ENCODE results near the gene FBXO36. TPM values are rescaled to one million over a fixed set of nuclear protein-coding genes. Genes with fewer than 3 reads are reported as not detected.
"Not testable (repeated sequence)": the region's sequence is repeated elsewhere in the genome, so short reads cannot be mapped to it uniquely, and the experiment has no call there.

FBXO36 gene
- total RNA-seq, 1 donor from 2014 or later: 1.8 TPM

DNA sequence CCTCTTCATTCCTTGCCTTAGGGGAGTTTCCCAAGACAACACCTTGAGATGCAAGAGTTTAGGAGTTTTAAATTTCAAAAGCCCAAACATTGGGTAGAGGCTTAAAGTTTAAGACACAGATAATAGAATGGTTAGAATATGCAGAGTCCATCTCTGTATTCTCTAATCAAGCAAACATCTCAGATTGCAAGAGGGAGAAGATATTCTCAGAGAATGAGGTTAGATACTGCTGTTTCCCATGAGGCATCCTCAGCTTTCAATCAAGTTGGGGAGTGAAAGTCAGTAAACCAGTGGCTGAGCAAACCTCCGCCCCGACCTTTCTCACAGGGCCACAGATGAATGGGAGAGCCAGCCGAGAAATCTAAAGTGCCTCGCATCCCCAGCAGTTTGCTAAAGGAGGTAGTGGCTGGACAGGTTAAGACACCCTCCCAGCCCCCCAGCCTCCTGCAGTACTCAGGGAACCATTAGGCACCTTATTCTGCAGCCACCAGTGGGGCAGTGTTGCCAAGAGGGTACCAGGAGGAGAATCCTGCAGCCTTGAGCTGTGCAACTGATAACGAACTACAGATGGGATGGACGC, 30.0 kb downstream of the FBXO36 start:
- no peaks in the 10 kb centered on the region for H3K27me3 ChIP-seq
- DNase-seq: peak; percentile 56
- H3K4me1 ChIP-seq: no peaks in the 10 kb centered on the region
- H3K4me3 ChIP-seq: no peak overlapping the region
- H3K27ac ChIP-seq: no peak overlapping the region
- no peaks in the 10 kb centered on the region for H3K9me3 ChIP-seq
- no peak for ATAC-seq
- TF ChIP-seq, protein P1, sequence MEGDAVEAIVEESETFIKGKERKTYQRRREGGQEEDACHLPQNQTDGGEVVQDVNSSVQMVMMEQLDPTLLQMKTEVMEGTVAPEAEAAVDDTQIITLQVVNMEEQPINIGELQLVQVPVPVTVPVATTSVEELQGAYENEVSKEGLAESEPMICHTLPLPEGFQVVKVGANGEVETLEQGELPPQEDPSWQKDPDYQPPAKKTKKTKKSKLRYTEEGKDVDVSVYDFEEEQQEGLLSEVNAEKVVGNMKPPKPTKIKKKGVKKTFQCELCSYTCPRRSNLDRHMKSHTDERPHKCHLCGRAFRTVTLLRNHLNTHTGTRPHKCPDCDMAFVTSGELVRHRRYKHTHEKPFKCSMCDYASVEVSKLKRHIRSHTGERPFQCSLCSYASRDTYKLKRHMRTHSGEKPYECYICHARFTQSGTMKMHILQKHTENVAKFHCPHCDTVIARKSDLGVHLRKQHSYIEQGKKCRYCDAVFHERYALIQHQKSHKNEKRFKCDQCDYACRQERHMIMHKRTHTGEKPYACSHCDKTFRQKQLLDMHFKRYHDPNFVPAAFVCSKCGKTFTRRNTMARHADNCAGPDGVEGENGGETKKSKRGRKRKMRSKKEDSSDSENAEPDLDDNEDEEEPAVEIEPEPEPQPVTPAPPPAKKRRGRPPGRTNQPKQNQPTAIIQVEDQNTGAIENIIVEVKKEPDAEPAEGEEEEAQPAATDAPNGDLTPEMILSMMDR (IDR thresholded peaks at IDR 0.05): no peak
- no peaks in the 10 kb centered on the region for H3K36me3 ChIP-seq
- intact Hi-C loops (cut with DNase I): no loop called here

- intact Hi-C loops (cut with DNase I): no loop called here
- H3K27ac ChIP-seq: no peak overlapping the region
- no peaks in the 10 kb centered on the region for H3K4me1 ChIP-seq
- TF ChIP-seq, protein P1 (IDR thresholded peaks at IDR 0.05): no peak
- no peaks in the 10 kb centered on the region for H3K9me3 ChIP-seq
- no peak for ATAC-seq
- DNase-seq: no peak
- no peaks in the 10 kb centered on the region for H3K27me3 ChIP-seq
- no peak overlapping the region for H3K4me3 ChIP-seq
- H3K36me3 ChIP-seq: no peaks in the 10 kb centered on the region
Observed at GRCh38 chr2:229955663-229956062, 33.4 kb downstream of the FBXO36 start.

GRCh38 chr2:229956491-229956890, 34.2 kb downstream of the FBXO36 start:
- Histone ChIP-seq H3K27me3 (no peaks in the 10 kb centered on the region), H3K36me3 (no peaks in the 10 kb centered on the region), H3K9me3 (no peaks in the 10 kb centered on the region), H3K4me1 (no peaks in the 10 kb centered on the region), H3K27ac (no peak overlapping the region), H3K4me3 (no peak overlapping the region)
- DNase-seq (no peak), ATAC-seq (no peak)
- TF ChIP-seq, protein P1 (IDR thresholded peaks at IDR 0.05): no peak
- intact Hi-C loops (cut with DNase I): no loop called here

DNA sequence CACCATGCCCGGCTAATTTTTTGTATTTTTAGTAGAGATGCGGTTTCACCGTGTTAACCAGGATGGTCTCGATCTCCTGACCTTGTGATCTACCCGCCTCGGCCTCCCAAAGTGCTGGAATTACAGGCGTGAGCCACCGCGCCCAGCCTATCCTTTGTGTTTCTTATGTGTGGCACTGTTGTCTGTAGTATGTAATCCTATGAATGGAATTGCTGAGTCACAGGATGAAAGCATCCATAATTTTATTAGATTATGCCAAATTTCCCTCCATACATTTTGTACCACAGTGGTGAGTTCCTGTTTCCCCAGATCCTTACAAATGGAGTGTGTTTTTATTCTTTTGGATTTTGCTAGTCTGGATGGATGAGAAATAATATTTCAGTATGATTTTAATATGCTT, 41.3 kb downstream of the FBXO36 start:
- intact Hi-C loops (cut with DNase I); ATAC-seq; H3K27me3 ChIP-seq; DNase-seq; H3K4me3 ChIP-seq; H3K27ac ChIP-seq; H3K36me3 ChIP-seq; H3K9me3 ChIP-seq; H3K4me1 ChIP-seq: not testable (repeated sequence)

- TF ChIP-seq, protein P1 (IDR thresholded peaks at IDR 0.05): no peak
- peaks cover 6% of the 10 kb centered on the region for H3K4me1 ChIP-seq
- DNase-seq (no peak), ATAC-seq (no peak)
- H3K27me3 ChIP-seq: no peaks in the 10 kb centered on the region
- intact Hi-C loops (cut with DNase I): no loop called here
- no peak overlapping the region for H3K4me3 ChIP-seq
- no peaks in the 10 kb centered on the region for H3K36me3 ChIP-seq
- H3K9me3 ChIP-seq: no peaks in the 10 kb centered on the region
- no peak overlapping the region for H3K27ac ChIP-seq
Observed at GRCh38 chr2:229969921-229970320, 47.6 kb downstream of the FBXO36 start.

GRCh38 chr2:229970406-229970805, 48.1 kb downstream of the FBXO36 start:
- DNase-seq: no peak
- Histone ChIP-seq H3K27me3 (no peaks in the 10 kb centered on the region), H3K9me3 (no peaks in the 10 kb centered on the region), H3K4me3 (no peak overlapping the region), H3K27ac (no peak overlapping the region), H3K36me3 (no peaks in the 10 kb centered on the region), H3K4me1 (peaks cover 6% of the 10 kb centered on the region)
- ATAC-seq: no peak
- intact Hi-C loops (cut with DNase I): no loop called here
- TF ChIP-seq, protein P1 (IDR thresholded peaks at IDR 0.05): no peak
